Measurements from ENCODE around the gene RELA.
"Not testable (repeated sequence)": the region's sequence is repeated elsewhere in the genome, so short reads cannot be mapped to it uniquely, and the experiment has no call there.

DNA sequence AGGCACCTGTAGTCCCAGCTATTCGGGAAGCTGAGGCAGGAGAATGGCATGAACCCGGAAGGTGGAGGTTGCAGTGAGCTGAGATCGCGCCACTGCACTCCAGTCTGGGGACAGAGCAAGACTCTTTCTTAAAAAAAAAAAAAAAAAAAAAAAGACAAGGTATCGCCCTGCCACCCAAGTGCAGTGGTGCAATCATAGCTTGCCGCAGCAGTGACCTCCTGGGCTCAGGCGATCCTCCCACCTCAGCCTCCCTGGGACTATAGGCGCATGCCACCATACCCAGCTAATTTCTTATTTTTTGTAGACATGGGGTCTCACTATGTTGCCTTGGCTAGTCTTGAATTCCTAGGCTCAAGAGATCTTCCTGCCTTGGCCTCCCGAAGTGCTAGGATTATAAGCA lies 1.8 kb downstream of the RELA start:
- TF ChIP-seq, protein P1, sequence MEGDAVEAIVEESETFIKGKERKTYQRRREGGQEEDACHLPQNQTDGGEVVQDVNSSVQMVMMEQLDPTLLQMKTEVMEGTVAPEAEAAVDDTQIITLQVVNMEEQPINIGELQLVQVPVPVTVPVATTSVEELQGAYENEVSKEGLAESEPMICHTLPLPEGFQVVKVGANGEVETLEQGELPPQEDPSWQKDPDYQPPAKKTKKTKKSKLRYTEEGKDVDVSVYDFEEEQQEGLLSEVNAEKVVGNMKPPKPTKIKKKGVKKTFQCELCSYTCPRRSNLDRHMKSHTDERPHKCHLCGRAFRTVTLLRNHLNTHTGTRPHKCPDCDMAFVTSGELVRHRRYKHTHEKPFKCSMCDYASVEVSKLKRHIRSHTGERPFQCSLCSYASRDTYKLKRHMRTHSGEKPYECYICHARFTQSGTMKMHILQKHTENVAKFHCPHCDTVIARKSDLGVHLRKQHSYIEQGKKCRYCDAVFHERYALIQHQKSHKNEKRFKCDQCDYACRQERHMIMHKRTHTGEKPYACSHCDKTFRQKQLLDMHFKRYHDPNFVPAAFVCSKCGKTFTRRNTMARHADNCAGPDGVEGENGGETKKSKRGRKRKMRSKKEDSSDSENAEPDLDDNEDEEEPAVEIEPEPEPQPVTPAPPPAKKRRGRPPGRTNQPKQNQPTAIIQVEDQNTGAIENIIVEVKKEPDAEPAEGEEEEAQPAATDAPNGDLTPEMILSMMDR (IDR thresholded peaks at IDR 0.05): not testable (repeated sequence)
- not testable (repeated sequence) for TF ChIP-seq POLR2A (IDR thresholded peaks at IDR 0.05)

All from esophagus squamous epithelium (tissue), 4 donors.